ENCODE results near the gene RAX2.

RAX2 gene

GRCh38 chr19:3781603-3782002 is 9.6 kb upstream of the RAX2 start:
- TF ChIP-seq CTCF (IDR thresholded peaks at IDR 0.05; ENCODE audit: low read depth, low read length), result no peak
- no peak overlapping the region for H3K4me3 ChIP-seq (ENCODE audit: low read depth, low read length)

GRCh38 chr19:3780786-3781304 is 8.8 kb upstream of the RAX2 start:
- H3K4me3 ChIP-seq (ENCODE audit: low read depth, low read length), result no peak overlapping the region
- TF ChIP-seq CTCF (IDR thresholded peaks at IDR 0.05; ENCODE audit: low read depth, low read length), result no peak

GRCh38 chr19:3778899-3779723 is 7.1 kb upstream of the RAX2 start:
- no peak for TF ChIP-seq CTCF (IDR thresholded peaks at IDR 0.05; ENCODE audit: low read depth, low read length)
- no peak overlapping the region for H3K4me3 ChIP-seq (ENCODE audit: low read depth, low read length)

GRCh38 chr19:3778104-3778867 is 6.3 kb upstream of the RAX2 start:
- TF ChIP-seq CTCF (IDR thresholded peaks at IDR 0.05; ENCODE audit: low read depth, low read length), result no peak
- H3K4me3 ChIP-seq (ENCODE audit: low read depth, low read length), result no peak overlapping the region

- no peak overlapping the region for H3K4me3 ChIP-seq (ENCODE audit: low read depth, low read length)
- TF ChIP-seq CTCF (IDR thresholded peaks at IDR 0.05; ENCODE audit: low read depth, low read length), result no peak
Measured at GRCh38 chr19:3776479-3777040, 4.5 kb upstream of the RAX2 start.

- TF ChIP-seq CTCF (IDR thresholded peaks at IDR 0.05; ENCODE audit: low read depth, low read length), result no peak
Measured at GRCh38 chr19:3775831-3776230, 3.8 kb upstream of the RAX2 start.

GRCh38 chr19:3775374-3775711 is 3.3 kb upstream of the RAX2 start:
- H3K4me3 ChIP-seq (ENCODE audit: low read depth, low read length), result no peak overlapping the region
- no peak for TF ChIP-seq CTCF (IDR thresholded peaks at IDR 0.05; ENCODE audit: low read depth, low read length)

More at GRCh38 chr19:3775831-3776230, 3.8 kb upstream of the RAX2 start:
- no peak overlapping the region for H3K4me3 ChIP-seq (ENCODE audit: low read depth, low read length)

Measured in WI38 (cell line).